GM12892 (cell line): ENCODE results near the gene SLC9A5.

ENCODE experiments used
- POLR2A ChIP-seq: IDR thresholded peaks from 2 replicates; pipeline ENCODE4 v1.6.1; 2011; ENCODE audit warnings: low read depth, low read length, control low read depth
- POLR2AphosphoS5 ChIP-seq: IDR thresholded peaks from 2 replicates; pipeline ENCODE4 v1.6.1; 2011; ENCODE audit warnings: low read depth, low read length, control low read depth
- TAF1 ChIP-seq: IDR thresholded peaks from 2 replicates; pipeline ENCODE4 v1.6.1; 2011; ENCODE audit warnings: low read depth, mild to moderate bottlenecking, control low read depth, low read length, borderline replicate concordance

DNA sequence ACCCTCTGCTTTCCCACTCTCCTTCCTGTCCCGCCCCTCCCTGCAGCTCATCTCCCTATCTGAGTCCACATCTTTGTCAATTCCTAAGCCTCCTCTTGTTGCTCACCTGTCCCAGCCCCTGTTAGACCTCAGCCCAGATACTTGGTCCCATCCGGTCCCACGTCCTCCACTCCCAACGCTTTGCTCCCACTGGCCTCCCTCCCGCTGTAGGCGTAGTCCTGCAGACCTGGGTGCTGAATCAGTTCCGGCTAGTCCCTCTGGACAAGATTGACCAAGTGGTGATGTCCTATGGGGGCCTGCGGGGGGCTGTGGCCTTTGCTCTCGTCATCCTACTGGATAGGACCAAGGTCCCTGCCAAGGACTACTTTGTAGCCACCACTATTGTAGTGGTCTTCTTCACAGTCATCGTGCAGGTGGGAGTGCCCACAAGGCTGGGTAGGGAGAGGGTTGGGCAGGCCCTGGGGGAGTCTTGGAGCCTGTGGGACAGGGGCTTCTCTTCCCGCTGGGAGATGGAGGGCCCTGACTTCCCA lies 8.0 kb downstream of the SLC9A5 start:
- TF ChIP-seq TAF1: no peak
- no peak for TF ChIP-seq POLR2A
- TF ChIP-seq POLR2AphosphoS5: no peak
